OCI-LY7 (cell line): ENCODE data around the gene LAMP5.

Experiments used
- EZH2phosphoT487 ChIP-seq: fragments of 200-600 bp; sonication (generic); IDR thresholded peaks from 2 replicates; pipeline ENCODE4 v1.6.1; 2018; ENCODE audit warnings: low read depth, borderline replicate concordance, mild to moderate bottlenecking, mixed run types, antibody characterized with exemption, low read length, moderate library complexity, mixed read lengths
- TF ChIP-seq, protein P1 (sequence below): fragments of 200-600 bp; sonication (generic); conservative IDR thresholded peaks from 2 replicates; pipeline ENCODE4 v1.5.1; 2014; ENCODE audit warnings: mild to moderate bottlenecking, antibody characterized with exemption, low read length, moderate library complexity, mixed read lengths

DNA sequence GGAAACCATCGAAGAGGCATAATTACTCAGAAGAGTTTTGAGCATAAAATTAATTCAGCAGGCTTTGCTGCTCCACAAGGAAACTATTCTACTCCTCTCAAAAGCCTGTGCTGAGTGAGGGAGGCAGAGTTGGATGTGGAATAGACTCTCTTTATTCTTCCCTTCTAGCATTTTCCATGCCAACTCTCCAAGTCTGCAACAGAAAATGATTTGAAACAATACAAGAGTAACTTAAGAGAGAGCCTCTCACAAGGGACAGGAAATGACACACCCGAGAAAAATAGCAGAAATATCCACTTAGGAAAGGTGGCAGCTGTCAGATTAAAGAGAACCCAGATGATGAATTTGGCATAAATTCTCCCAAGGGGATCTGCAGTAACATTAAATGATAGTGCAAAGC is 26.3 kb upstream of the LAMP5 start:
- TF ChIP-seq, protein P1, sequence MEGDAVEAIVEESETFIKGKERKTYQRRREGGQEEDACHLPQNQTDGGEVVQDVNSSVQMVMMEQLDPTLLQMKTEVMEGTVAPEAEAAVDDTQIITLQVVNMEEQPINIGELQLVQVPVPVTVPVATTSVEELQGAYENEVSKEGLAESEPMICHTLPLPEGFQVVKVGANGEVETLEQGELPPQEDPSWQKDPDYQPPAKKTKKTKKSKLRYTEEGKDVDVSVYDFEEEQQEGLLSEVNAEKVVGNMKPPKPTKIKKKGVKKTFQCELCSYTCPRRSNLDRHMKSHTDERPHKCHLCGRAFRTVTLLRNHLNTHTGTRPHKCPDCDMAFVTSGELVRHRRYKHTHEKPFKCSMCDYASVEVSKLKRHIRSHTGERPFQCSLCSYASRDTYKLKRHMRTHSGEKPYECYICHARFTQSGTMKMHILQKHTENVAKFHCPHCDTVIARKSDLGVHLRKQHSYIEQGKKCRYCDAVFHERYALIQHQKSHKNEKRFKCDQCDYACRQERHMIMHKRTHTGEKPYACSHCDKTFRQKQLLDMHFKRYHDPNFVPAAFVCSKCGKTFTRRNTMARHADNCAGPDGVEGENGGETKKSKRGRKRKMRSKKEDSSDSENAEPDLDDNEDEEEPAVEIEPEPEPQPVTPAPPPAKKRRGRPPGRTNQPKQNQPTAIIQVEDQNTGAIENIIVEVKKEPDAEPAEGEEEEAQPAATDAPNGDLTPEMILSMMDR: no peak
- TF ChIP-seq EZH2phosphoT487: no peak
